Renal cortical epithelial cell (primary cell): ENCODE results near the gene BLCAP. TPM values are rescaled to one million over a fixed set of nuclear protein-coding genes. Genes with fewer than 3 reads are reported as not detected.
"Not testable (repeated sequence)": the region's sequence is repeated elsewhere in the genome, so short reads cannot be mapped to it uniquely, and the experiment has no call there.

ENCODE experiments used
- DNase-seq: peaks from one replicate; pipeline ENCODE4 v3.0.0-alpha.2; 2011; ENCODE audit warnings: low read depth
- total RNA-seq: library from RNA; depleted of rRNA; stranded (reverse); fragments of >200 nt; gene quantifications from 2 replicates; pipeline ENCODE4 v1.2.3, GENCODE V29; 2014

The BLCAP gene, protein sequence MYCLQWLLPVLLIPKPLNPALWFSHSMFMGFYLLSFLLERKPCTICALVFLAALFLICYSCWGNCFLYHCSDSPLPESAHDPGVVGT
- total RNA-seq: 22.7 and 43.4 TPM in 2 replicates

DNA sequence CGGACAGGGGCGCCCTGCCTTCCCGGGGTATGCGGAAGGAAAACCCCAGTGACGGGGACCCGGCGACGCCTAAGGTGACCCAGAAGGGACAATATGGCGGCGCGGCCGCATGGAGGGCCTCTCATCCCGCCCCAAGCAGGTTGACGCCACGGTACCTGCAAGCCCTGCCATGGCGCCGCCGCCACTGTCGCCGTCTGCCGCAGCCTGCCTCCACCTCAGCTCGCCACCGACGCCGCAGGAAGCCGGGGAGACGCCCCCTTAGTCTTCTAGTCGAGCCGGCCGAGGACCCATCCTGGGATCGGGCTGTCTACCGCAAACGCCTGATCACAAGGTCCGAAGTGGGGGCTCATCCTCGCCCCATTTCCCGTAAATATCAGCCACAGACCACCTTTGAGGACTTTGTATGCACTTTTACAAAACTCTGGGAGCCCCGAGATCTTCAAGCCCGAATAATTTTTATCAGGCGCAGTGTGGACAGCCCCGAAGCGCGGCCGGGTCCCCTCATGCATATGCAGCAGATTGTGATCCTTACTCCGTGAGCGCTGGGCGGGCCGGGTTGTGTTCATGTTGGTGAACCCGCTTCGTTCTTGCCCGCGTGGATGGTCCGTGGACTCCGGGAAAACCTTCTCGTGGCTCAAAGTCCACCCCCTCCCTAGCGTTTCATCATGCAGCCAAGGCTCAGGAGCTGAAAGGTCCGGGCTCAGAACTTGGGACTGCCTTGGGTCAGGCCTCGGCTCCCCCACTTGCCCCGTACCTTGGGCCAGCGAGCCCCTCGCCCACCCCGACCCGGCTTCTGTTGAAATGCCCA, at the start of gene BLCAP:
TSS of gene BLCAP (minus strand) at position 239 of the 808 bp plus-strand sequence. CDS start 8,702 bp downstream, outside the sequence.
- peak; percentile 68 for DNase-seq

DNA sequence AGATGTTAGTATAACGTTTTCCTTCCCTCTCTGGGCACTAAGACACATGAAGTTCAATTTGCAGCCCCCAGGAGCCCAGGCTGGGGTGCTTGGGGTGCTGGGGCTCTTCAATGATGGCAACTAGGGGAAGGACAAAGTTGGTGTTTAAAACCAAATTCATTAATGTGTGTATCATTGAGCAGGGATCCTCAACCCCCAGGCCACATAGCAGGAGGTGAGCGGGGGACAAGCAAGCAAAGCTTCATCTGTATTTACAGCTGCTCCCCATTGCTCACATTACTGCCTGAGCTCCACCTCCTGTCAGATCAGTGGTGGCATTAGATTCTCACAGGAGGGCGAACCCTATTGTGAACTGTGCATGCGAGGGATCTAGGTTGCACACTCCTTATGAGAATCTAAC, 49.8 kb upstream of the BLCAP start:
- DNase-seq: not testable (repeated sequence)

DNA sequence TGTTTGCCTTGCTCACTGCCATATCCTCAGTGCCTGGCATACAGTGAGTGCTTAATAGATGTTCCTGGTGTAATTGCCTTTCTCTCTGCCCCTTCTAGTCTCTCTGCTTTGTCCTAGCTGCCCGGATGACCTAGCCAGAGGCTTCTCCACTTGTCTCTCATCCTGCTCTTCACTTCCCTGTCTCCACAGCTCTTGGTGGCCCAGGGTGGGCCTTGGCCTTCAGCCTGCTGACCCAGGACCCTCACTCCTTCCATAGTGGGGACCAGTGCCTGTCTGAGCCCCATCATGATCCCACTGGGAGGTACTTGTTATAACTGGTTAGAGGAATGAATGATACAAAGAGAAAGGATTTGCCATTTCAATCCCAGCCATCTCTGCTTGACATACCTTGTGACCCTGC, 49.2 kb upstream of the BLCAP start:
- no peak for DNase-seq

DNA sequence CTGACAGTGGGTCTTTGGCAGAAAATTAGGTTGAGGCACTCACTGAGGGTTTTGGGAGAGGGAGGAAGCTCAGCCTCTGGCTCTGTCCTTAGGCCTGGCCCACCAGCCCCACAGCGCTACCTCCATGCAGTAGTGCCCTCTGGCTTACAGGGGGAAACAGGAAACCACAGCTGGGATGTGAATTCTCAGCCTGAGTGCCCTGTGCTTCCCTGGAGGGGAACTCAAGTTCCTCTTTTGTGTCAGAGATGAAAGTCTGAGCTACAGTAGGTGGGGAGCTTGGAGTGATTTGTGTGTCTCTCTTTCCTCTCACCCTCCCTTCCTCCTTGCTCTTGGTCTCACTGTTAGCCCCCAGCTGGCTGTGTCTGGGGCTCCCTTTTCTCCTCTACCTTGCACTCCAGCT, 48.2 kb upstream of the BLCAP start:
- DNase-seq: no peak

DNA sequence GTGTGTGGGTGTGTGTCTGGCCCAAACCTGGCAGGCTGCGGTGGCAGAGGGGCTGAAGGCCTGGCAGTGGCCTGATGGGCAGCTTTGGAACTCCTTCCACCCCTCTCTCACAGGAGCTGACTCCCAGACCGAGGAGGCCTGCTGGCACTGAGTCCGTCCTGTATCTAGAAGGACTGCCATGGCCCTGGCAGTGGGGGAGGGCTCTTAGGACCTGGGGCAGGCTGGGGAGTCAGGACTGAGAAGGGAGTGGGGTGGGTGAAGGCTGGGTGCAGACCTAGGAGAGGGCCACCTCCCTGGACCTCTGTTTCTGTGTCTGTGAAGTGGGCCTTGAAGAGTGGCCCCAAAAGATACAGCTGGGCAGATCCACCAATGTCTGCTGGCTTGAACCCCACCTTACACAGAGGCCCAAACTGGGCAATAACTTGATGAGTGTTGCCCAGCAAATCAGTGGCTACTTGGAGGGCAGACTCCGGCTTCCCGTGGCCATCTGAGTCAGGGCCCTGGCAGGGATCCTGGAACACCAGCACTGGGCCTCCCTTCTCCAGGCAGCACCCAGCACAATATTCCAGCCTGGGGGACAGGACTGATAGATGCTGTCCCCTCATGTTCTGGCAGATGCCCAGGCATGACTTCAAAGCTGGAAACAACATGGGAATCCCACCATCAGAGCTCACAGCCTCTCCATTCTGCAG, 46.7 kb upstream of the BLCAP start:
- no peak for DNase-seq

DNA sequence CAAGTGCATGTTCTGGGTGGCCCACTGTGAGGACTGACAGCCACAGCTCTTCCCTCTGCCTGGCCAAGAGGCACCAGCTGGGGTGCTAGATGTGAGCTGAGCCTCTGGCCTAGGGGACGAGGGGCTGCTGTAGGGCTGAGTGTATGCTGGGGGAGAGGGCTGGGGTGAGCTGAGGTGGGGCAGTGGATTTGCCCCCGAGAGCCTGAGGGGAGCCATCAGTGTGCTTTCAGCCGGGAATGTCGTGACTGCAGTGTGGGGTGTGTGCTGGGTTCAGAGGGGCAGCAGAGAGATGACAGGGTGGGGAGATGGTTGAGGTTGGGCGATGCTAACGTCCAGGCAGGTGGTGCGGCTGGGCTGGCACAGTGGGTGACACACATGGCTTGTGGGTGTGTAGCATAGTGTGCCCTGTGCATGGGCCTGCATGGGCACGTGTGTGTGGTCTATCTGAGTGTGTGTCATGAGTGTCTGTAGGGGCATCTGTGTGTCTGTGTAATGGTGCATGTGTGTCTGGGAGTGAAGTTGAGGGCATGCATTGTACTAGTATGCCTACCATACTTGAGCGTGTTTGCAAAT, 46.0 kb upstream of the BLCAP start:
- DNase-seq: no peak

DNA sequence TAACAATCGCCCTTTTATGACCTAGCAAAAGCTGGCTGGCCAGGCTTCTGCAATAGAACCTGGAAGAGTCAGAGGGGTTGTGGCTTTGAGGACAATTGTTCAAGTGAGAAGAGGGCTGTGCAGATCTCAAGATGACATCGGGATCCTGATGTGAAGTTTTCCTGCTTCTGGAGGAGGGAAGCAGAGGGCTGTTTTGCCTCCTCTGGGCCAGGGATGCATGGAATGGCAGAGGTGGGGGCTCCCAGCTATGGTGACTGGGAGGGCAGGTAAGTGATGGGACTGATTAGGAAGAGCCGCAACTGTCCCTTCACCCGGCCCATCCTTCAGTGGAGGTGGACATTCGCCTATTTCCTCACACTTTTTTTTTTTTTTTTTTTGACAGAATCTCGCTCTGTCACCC, 43.4 kb upstream of the BLCAP start:
- no peak for DNase-seq

DNA sequence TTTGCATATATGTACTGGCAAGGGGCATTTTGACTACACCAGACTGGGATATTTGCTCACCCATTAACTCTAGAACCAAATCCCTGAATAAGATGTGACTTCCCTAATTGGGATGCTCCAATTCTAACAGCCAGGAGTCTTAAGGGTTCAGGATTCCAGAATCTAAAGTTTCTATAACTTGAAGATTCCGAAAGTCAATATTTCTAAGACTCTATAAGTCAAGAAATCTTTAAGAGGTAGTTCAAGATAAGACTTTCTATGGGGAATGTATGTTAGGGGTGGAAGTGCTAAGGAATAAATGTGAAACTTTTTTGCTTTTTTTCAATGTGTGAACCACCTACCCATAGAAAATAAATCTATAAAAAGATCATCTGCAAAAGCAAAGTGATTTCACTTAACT, 42.7 kb upstream of the BLCAP start:
- DNase-seq: no peak

DNA sequence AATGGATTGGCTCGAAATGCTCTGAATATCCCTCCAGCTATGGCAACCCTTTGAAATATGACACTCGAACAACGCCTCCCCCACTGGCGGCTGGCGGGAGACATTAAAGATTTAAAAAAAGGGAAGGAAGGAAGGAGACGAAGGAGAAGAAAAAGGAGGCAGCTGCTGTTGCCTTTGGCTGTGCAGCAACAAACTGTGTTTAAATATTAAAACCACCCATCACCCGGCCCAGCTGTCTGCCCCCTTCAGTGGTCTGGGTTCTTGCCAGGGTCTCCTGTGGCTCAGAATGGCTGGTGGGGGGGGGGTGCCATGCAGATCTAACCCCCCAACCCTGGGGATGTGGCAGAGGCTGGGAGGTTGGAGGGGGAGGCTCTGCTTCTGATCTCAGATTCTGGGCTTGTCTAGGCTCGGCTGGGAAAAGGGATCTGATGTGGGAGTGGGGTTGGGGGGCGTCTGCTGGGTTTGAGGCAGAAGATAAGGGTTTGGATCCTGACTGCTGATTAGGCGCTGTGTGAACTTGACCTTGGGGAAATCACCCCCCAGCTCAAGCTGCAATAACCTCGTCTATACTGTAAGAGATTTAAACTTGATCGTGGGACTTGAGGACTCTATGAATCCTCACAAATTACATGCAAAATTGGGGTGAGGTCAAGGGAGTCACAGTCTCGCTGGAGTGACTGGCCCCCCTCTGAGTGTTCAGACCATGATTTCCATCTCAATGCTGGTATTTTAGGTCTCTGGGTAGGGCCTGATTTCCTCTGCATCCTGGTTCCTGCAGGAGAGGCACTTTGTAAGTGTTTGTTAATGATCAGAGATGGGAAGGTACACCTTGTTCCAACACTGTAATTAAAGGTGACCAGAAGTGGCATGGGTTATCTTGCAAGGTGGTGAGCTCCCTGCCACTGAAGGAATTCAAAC, 40.3 kb upstream of the BLCAP start:
- DNase-seq: no peak

DNA sequence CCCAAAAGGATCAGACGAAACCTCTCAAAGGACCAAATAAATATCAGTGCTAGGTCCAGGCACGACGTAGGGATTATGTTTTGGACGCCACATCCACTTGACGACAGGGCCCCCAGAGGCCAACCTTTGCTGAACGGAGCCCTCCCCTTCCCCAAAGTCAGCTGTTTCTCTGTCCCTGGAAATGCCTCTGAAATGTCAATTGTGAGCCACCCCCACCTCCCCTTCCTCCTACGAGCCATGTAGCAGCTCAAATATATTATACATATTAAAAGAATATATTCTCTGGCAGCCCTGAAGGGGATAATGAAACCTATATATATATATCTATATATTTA, 39.6 kb upstream of the BLCAP start:
- no peak for DNase-seq

DNA sequence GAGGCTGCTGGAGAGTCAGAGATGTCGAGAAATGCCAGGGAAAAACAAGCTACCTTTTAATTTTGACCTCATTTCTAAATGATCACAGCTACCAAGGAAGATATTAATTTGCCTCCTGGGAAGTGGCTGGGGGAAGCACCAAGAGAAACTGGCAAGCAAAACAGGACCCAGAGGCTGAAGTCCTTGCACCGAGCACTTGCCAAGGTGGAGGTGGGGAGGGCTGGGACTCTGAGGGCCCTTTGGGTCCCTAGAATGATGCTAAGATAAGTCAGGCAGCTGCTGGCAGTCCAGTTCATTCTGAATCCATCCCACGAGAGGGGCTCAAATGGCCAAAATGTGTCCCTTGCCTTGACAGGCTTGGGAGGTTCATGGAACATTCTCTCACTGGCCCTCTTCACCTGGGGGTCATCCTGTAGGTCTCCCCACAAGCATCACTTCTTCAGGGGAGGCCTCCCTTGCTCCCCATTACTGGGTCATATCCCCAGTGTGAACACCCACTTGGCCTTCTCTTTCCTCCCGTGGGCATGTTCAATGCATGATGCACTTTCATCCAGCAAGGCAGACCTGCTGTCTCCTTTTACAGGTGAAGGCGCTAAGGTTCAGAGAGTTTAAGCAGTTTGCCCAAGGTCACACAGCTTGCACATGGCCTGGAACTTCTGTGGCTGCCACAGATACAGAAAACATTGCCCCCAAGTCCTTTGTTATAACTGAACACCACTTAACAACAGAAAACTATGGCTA, 39.1 kb upstream of the BLCAP start:
- DNase-seq: no peak

DNA sequence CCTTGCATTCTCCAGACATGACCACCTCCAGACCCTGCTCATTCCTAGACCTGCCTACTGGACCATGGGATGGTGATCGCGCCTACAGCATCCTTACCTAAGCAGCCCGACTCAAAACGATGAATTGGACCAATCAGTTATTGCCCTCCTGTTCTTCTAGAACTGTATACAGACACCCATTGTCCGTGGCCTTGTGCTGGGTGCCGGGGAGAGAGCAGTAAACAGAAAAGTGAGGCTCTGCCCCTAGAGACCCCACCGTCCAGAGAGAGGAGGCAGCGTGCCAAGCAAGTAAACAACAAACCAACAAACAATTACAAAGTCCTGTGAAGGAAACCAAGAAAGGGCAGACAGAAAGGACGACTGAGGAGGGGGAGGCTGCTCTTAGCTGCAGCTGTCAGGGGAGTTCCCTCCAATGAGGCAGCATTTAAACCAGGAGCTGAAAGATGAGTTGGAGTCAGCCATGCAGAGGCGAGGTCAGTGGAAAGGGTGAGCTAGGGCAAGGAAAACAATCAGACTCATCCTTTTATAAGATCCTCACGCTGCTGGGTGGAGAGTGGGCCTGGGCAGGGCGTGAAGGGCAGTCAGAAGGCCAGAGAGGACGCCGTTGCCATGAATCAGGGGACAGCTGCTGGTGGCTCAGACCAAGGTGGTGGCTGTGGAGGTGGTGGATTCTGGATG, 37.6 kb upstream of the BLCAP start:
- DNase-seq: peak; percentile 19

DNA sequence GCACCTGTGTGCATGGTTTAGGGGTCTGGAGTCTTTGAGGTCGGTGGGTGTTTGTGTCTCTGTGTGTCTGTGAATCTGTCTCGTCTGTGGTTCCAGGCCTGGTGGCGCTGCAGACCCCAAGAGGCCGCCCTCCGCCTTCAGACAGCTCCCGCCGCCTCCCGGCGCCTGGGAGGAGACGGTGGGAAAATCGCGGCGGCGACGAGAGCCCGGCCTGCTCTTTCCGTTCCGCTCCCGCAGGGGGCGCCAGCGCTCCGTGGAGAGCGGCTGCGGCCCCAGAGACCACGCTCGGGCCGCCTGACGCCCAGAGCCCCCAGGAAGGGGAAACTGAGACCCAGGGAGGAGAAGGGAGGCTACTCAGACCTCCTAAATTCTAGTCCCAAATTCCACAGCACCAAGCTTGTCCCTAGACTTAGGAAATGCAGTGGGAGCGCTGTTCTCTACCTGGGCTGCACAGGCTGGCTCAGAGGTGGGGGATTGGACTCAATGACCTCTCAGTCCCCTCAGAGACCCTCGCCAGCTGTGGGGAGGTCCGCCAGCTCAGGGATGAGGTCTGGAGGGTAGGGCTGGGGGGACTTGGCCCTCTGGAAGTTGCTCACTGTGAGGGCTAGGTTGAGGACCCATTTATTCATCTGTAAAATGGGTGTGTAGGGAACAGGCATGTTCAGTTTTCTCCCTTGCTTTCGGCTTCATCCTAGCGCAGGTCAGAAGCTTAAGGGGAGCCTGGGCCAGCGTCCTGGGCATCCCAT, 36.9 kb upstream of the BLCAP start:
- DNase-seq: no peak

DNA sequence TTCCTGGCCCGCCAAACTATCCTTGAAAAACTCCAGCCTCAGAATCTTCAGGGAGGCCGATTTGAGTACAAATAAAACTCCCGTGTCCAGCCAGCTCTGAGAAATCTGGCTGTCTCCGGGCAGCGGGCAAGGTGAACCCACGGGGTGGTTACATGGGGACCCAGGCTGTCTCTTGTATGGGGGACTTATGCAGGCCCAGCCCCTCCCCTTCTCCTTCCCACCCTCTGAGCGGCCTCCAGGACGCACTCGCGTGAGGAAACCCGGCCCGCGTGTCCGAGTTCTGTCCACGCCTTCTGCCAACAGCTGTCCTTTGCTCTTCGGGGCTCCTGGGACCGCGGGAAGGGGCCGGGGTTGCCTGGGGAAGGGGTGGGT, 36.3 kb upstream of the BLCAP start:
- no peak for DNase-seq

DNA sequence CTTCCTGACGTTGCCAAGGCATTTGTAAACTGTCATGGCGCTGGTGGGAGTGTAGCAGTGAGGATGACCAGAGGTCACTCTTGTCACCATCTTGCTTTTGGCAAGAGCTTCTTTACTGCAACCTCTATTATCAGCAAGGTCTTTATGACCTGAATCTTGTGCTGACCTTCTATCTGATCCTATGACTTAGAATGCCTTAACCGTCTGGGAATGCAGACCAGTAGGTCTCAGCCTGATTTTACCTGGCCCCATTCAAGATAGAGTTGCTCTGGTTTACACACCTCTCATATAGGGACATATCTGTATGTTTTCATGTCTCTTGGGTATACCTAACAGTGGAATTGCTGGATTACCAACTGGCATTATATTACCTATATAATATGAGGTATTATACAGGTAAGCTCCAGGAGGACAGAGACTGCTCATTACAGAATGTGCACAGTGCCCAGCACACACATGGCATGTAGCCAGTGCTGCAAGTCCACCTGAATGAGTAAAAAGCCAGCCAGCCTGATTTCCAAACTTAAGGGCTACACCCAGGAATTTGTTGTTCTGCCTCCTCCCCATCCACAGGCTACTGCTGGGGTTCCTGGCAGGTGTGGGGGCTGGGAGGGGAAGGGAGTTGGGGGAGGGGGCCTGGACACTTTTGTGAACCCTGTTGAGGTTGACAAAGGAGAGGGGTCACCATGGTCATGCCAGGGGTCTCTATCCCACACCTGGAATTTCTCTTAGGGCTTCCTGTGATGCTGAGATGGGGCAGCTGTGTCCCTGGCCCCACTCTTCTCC, 35.2 kb upstream of the BLCAP start:
- no peak for DNase-seq

DNA sequence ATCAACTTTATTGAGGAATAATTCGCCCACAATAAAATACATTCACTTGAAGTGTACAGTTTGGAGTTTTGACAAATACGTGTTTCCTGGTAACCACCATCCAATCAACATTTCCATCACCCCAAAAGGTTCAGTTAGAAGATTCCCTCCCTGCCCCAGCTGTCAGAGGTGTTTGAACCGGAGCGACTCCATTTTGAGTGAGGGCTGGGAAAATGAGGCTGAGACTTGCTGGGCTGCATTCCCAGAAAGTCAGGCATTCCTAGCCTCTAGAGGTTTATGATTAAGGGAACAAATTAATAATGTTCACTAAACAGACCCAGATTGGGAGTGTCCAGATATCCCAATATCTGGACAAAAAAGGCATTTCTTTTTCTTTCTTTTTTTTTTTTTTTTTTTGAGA, 33.0 kb upstream of the BLCAP start:
- DNase-seq: no peak

DNA sequence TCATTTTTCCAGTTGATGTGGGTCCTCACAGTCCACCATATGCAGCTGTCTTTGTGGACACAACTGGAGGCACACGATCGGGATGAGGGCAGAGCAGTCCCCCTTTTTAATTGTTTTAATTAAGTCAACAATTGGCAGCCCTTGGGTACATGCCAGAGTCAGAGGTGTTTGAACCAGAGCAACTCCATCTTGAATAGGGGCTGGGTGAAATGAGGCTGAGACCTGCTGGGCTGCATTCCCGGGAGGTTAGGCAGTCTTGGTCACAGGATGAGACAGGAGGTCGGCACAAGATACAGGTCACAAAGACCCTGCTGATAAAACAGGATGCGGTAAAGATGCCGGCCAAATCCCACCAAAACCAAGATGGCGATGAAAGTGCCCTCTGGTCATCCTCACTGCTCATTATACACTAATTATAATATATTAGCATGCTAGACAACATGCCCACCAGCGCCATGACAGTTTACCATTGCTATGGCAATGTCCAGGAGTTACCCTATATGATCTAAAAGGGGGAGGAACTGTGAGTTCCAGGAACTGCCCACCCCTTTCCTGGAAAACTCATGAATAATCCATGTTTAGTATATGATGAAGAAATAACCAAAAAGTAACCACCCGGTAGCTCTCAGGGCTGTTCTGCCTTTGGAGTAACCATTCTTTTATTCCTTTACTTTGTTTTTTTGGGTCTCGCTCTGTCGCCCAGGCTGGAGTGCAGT, 31.8 kb upstream of the BLCAP start:
- DNase-seq: no peak

DNA sequence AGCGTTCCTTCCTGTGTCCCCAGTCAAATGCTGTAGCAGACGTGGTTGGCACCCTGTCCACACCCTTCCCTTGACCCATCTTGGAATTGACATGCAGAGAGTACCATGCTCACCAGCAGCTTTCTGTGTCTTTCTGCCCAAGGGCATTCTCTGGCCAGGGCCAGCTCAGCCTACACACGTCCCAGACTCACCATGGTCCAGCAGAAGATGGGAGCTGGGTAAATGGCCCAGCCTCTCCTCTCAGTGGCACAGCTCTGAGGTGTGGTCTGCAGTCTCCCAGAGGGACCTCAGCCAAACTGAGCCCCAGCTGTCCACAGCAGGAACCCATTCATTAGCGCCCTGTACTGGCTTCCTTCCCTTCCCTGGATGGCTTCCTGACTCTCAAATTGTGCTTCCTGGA, 31.1 kb upstream of the BLCAP start:
- DNase-seq: no peak
